Measurements from ENCODE around the gene MAP3K8. TPM values are rescaled to one million over a fixed set of nuclear protein-coding genes. Genes with fewer than 3 reads are reported as not detected.

The MAP3K8 gene
- total and polyA plus RNA-seq, 9 of the 15 experiments (the other 6 are each of a cell fraction or from before 2014, with no cell fraction given): 6.9 to 23.6 (median 13.6) TPM

DNA sequence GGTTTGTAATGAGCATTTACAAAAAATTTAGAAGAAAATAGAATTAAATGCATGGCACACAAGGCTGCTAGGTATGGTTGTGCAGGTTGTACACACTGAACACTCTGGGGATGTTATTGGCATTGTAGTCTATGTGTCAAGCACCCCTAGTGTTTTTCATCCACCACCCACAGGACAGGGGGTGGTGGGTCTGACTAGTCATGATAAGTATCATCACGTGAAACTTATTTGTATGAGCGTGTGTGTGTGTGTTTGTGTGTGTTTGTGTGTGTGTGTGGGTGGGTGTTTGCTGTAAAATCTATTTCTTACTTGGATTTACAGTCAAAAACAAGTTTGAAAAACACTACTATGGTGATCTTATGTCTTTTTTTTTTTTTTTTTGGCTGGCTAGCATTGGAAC is 66.5 kb downstream of the MAP3K8 start:
- ChIA-PET POLR2A (interaction anchor here (1.5 kb wide), 2 partner anchors 10 to 70 kb away, joined by 3 to 4 read pairs; no protein-coding TSS in a partner anchor), CTCF (ENCODE audit: low intra/inter-chr PET ratio) (no interaction called here)
- Histone ChIP-seq H3K4me1 (replicated peaks in 1 of 2; ENCODE audit: control insufficient read depth in 2 of 2, insufficient read depth in 2 of 2, low read length in 2 of 2) (peaks cover 8 to 37% of the 10 kb centered on the region in 2 experiments; a peak in 4 of 5 replicates), H3K27ac (ENCODE audit: extremely low read depth, low read depth, low read length) (no peak overlapping the region), H3K4me3 (no peak overlapping the region), H3K9ac (ENCODE audit: insufficient read depth in 1 of 2, low read depth in 2 of 2, low read length in 2 of 2) (no peak overlapping the region), H3K9me3 (replicated peaks; ENCODE audit: control insufficient read depth, insufficient read depth, low read depth, low read length) (no peaks in the 10 kb centered on the region), H3K27me3 (ENCODE audit: control insufficient read depth in 2 of 2, insufficient read depth in 2 of 2, low read length in 2 of 2) (no peaks in the 10 kb centered on the region), H2AFZ (ENCODE audit: low read depth, low read length) (peak overlapping the region; percentile 79), H3K9me1 (ENCODE audit: control insufficient read depth, insufficient read depth, low read length) (no peaks in the 10 kb centered on the region), H3K36me3 (ENCODE audit: control insufficient read depth, insufficient read depth, low read length) (no peaks in the 10 kb centered on the region), H3K4me2 (ENCODE audit: insufficient read depth, low read length) (0 out of 2 replicates have a peak overlapping the region, but pooled peaks have one; percentile 0), H3K79me2 (ENCODE audit: control insufficient read depth, insufficient read depth, low read length) (no peaks in the 10 kb centered on the region), H4K20me1 (replicated peaks; ENCODE audit: control insufficient read depth, insufficient read depth, low read length) (no peaks in the 10 kb centered on the region)
- intact Hi-C loops (cut with micrococcal nuclease) (loop anchor here (5.0 kb wide), 1 partner anchor 63 kb away; no protein-coding TSS in a partner anchor), in situ Hi-C loops (cut with MboI) (no loop called here)
- peak; percentile 51 for FAIRE-seq
- WGBS (ENCODE audit: insufficient coverage, low coverage, missing lambda C conversion rate): 31% methylated on average over 2 of the region's 2 CpGs
- TF ChIP-seq, protein P1, sequence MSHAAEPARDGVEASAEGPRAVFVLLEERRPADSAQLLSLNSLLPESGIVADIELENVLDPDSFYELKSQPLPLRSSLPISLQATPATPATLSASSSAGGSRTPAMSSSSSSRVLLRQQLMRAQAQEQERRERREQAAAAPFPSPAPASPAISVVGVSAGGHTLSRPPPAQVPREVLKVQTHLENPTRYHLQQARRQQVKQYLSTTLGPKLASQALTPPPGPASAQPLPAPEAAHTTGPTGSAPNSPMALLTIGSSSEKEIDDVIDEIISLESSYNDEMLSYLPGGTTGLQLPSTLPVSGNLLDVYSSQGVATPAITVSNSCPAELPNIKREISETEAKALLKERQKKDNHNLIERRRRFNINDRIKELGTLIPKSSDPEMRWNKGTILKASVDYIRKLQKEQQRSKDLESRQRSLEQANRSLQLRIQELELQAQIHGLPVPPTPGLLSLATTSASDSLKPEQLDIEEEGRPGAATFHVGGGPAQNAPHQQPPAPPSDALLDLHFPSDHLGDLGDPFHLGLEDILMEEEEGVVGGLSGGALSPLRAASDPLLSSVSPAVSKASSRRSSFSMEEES (CRISPR knock-in tag; IDR thresholded peaks at IDR 0.05): 0 out of 2 replicates have a peak, but pooled peaks have one; percentile 2
- TF ChIP-seq ZNF644 (tag; IDR thresholded peaks at IDR 0.05; ENCODE audit: low read depth) (no peak), ZBTB7A (IDR thresholded peaks at IDR 0.05; ENCODE audit: borderline replicate concordance, control insufficient read depth, low read depth, low read length) (no peak), NR2C2 (CRISPR knock-in tag; IDR thresholded peaks at IDR 0.05) (no peak), NR2C2 (tag; IDR thresholded peaks at IDR 0.05) (0 out of 2 replicates have a peak, but pooled peaks have one; percentile 6), CBX8 (IDR thresholded peaks at IDR 0.05; ENCODE audit: borderline replicate concordance, extremely low read depth, low read depth, low read length, poor library complexity, severe bottlenecking) (no peak), HDAC8 (tag; IDR thresholded peaks at IDR 0.05) (no peak), CREM (IDR thresholded peaks at IDR 0.05; ENCODE audit: low read depth) (0 out of 2 replicates have a peak, but pooled peaks have one; percentile 4), BHLHE40 (IDR thresholded peaks at IDR 0.05; ENCODE audit: low read length) (peak; percentile 72), ZNF699 (CRISPR knock-in tag; IDR thresholded peaks at IDR 0.05; ENCODE audit: insufficient replicate concordance) (no peak), TFAM (CRISPR knock-in tag; conservative IDR thresholded peaks at IDR 0.05) (no peak), GTF2A2 (tag; IDR thresholded peaks at IDR 0.05) (no peak), EGR1 (conservative IDR thresholded peaks at IDR 0.05) (peak; percentile 80), CC2D1A (IDR thresholded peaks at IDR 0.05) (no peak)
- TF ChIP-seq, protein P2, sequence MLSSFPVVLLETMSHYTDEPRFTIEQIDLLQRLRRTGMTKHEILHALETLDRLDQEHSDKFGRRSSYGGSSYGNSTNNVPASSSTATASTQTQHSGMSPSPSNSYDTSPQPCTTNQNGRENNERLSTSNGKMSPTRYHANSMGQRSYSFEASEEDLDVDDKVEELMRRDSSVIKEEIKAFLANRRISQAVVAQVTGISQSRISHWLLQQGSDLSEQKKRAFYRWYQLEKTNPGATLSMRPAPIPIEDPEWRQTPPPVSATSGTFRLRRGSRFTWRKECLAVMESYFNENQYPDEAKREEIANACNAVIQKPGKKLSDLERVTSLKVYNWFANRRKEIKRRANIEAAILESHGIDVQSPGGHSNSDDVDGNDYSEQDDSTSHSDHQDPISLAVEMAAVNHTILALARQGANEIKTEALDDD (IDR thresholded peaks at IDR 0.05): peak; percentile 72
- TF ChIP-seq, protein P3, sequence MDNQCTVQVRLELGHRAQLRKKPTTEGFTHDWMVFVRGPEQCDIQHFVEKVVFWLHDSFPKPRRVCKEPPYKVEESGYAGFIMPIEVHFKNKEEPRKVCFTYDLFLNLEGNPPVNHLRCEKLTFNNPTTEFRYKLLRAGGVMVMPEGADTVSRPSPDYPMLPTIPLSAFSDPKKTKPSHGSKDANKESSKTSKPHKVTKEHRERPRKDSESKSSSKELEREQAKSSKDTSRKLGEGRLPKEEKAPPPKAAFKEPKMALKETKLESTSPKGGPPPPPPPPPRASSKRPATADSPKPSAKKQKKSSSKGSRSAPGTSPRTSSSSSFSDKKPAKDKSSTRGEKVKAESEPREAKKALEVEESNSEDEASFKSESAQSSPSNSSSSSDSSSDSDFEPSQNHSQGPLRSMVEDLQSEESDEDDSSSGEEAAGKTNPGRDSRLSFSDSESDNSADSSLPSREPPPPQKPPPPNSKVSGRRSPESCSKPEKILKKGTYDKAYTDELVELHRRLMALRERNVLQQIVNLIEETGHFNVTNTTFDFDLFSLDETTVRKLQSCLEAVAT (IDR thresholded peaks at IDR 0.05): no peak
- no TSS peak for BruUV-seq (replicated peaks)
- DNase-seq (ENCODE audit: extremely low read depth in 1 of 4, low spot score in 3 of 4): peak in 2 of 4 experiments; percentile 31 to 33
- no peak for ATAC-seq
